Neural progenitor cell (in vitro differentiated cells): Measurements from ENCODE around the gene MYLK.

Experiments used
- EZH2 ChIP-seq: fragments of 200-600 bp; sonication (generic); IDR thresholded peaks from 2 replicates; pipeline ENCODE4 v1.6.1; 2017; ENCODE audit warnings: antibody characterized with exemption, mild to moderate bottlenecking, moderate library complexity
- EZH2phosphoT487 ChIP-seq: fragments of 200-600 bp; sonication (generic); IDR thresholded peaks from 2 replicates; pipeline ENCODE4 v1.6.1; 2017; ENCODE audit warnings: antibody characterized with exemption
- TF ChIP-seq, protein P1 (sequence below): fragments of 200-600 bp; sonication (generic); IDR thresholded peaks from 2 replicates; pipeline ENCODE4 v1.5.1; 2017; ENCODE audit warnings: antibody characterized with exemption, mild to moderate bottlenecking

GRCh38 chr3:123880998-123881561, 3.1 kb downstream of the MYLK start:
- TF ChIP-seq, protein P1, sequence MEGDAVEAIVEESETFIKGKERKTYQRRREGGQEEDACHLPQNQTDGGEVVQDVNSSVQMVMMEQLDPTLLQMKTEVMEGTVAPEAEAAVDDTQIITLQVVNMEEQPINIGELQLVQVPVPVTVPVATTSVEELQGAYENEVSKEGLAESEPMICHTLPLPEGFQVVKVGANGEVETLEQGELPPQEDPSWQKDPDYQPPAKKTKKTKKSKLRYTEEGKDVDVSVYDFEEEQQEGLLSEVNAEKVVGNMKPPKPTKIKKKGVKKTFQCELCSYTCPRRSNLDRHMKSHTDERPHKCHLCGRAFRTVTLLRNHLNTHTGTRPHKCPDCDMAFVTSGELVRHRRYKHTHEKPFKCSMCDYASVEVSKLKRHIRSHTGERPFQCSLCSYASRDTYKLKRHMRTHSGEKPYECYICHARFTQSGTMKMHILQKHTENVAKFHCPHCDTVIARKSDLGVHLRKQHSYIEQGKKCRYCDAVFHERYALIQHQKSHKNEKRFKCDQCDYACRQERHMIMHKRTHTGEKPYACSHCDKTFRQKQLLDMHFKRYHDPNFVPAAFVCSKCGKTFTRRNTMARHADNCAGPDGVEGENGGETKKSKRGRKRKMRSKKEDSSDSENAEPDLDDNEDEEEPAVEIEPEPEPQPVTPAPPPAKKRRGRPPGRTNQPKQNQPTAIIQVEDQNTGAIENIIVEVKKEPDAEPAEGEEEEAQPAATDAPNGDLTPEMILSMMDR, result peak; percentile 69
- TF ChIP-seq EZH2, result no peak
- TF ChIP-seq EZH2phosphoT487, result no peak
